GM12878 (cell line): Measurements from ENCODE around the gene APH1B. TPM values are rescaled to one million over a fixed set of nuclear protein-coding genes. Genes with fewer than 3 reads are reported as not detected.

Source experiments
- ATAC-seq: fragments of 200-7000 bp; cut with Tn5 transposase; 3 replicates; pipeline ENCODE4 v1.9.1; 2020; ENCODE audit warnings: mild to moderate bottlenecking, moderate library complexity
- BruUV-seq: library from RNA; stranded (reverse); fragments of 400-500 nt; replicated peaks from 2 replicates; lab custom pipeline; 2021; lab: Mats Ljungman, UMichigan
- CTCF ChIA-PET: fragments of 300-600 bp; sonication (Branson Sonifier 250); formaldehyde crosslinking; extraction: SDS; loops from one replicate; lab custom pipeline; 2021; ENCODE audit warnings: inconsistent platforms; lab: Yijun Ruan, JAX
- POLR2A ChIA-PET: fragments of 350-600 bp; formaldehyde crosslinking; extraction: SDS; loops from one replicate; lab custom pipeline; 2021; ENCODE audit warnings: inconsistent platforms; lab: Charles Lee
- RAD21 ChIA-PET: fragments of 300-600 bp; sonication (Branson Sonifier 250); formaldehyde crosslinking; loops from one replicate; lab custom pipeline; 2023; ENCODE audit warnings: antibody characterized with exemption; ENCODE audit not compliant: unreplicated experiment; lab: Charles Lee
- SMC1A ChIA-PET: fragments of 300-600 bp; sonication (Branson Sonifier 250); formaldehyde crosslinking; loops from one replicate; lab custom pipeline; 2023; ENCODE audit not compliant: unreplicated experiment, uncharacterized antibody; lab: Charles Lee
- DNase-seq: peaks from one replicate; pipeline ENCODE4 v3.0.0-alpha.2; 2011; ENCODE audit warnings: low read depth, low spot score
- FAIRE-seq: peaks from 3 replicates; lab custom pipeline; 2011; peaks lifted over from hg19 to GRCh38; lab: Jason Lieb, UNC
- H2AFZ ChIP-seq: 2 replicates; pipeline ENCODE4 v1.6.0; 2011; ENCODE audit warnings: low read depth, low read length, control low read depth; ENCODE audit not compliant: control insufficient read depth
- H3K27ac ChIP-seq: 2 replicates; pipeline ENCODE4 v1.5.1; 2011; ENCODE audit warnings: control low read depth; ENCODE audit not compliant: control insufficient read depth, insufficient read depth
- H3K27me3 ChIP-seq, 2 experiments: replicated peaks in 1 of 2; 2 replicates each; pipeline versions ENCODE4 v1.6.0 to v1.6.1; 2011; ENCODE audit warnings: low read length in 1 of 2; ENCODE audit not compliant: control insufficient read depth in 2 of 2, insufficient read depth in 2 of 2
- H3K36me3 ChIP-seq, 2 experiments: 2 replicates each; pipeline ENCODE4 v1.5.1; 2011; ENCODE audit warnings: low read length in 1 of 2; ENCODE audit not compliant: control insufficient read depth in 2 of 2, insufficient read depth in 2 of 2
- H3K4me1 ChIP-seq: 2 replicates; pipeline ENCODE4 v1.6.1; 2011; ENCODE audit warnings: mild to moderate bottlenecking, low read length, moderate library complexity, mixed read lengths; ENCODE audit not compliant: control insufficient read depth, insufficient read depth
- H3K4me2 ChIP-seq: 2 replicates; pipeline ENCODE4 v1.6.0; 2011; ENCODE audit warnings: control low read depth; ENCODE audit not compliant: control insufficient read depth, insufficient read depth
- H3K4me3 ChIP-seq: fragments of 200-600 bp; sonication (generic); 2 replicates; pipeline ENCODE4 v1.5.1; 2016
- H3K79me2 ChIP-seq: 2 replicates; pipeline ENCODE4 v1.6.0; 2011; ENCODE audit warnings: low read length; ENCODE audit not compliant: control insufficient read depth, insufficient read depth
- H3K9ac ChIP-seq: 2 replicates; pipeline ENCODE4 v1.8.0; 2011; ENCODE audit warnings: low read length, control low read depth, mixed read lengths; ENCODE audit not compliant: control insufficient read depth, insufficient read depth
- H3K9me3 ChIP-seq: replicated peaks from 3 replicates; pipeline ENCODE4 v1.5.1; 2011; ENCODE audit warnings: mild to moderate bottlenecking, low read length; ENCODE audit not compliant: control insufficient read depth, insufficient read depth
- H4K20me1 ChIP-seq: 2 replicates; pipeline ENCODE4 v1.6.0; 2011; ENCODE audit not compliant: control insufficient read depth, insufficient read depth
- CHD1 ChIP-seq: IDR thresholded peaks from 2 replicates; pipeline ENCODE4 v1.6.1; 2012; ENCODE audit warnings: low read depth, low read length, improper control_type of control experiment
- EED ChIP-seq: sonication (generic); IDR thresholded peaks from 2 replicates; pipeline ENCODE4 v1.6.1; 2016; ENCODE audit warnings: antibody characterized with exemption, low read depth
- EGR1 ChIP-seq, 2 experiments: IDR thresholded peaks; 1 replicate in 1 of 2; 2 replicates in 1 of 2; pipeline ENCODE4 v1.6.1; 2011 to 2012; ENCODE audit warnings: low read depth in 2 of 2, low read length in 2 of 2, borderline replicate concordance in 1 of 2, mild to moderate bottlenecking in 1 of 2, moderate library complexity in 1 of 2
- FOS ChIP-seq: IDR thresholded peaks from 3 replicates; pipeline ENCODE4 v1.6.1; 2011; ENCODE audit warnings: borderline replicate concordance; ENCODE audit not compliant: insufficient read length; ENCODE audit errors: extremely low read depth
- FOXM1 ChIP-seq: IDR thresholded peaks from 2 replicates; pipeline ENCODE4 v1.6.1; 2012; ENCODE audit warnings: low read depth, mild to moderate bottlenecking, inconsistent platforms, low read length, moderate library complexity
- HDAC6 ChIP-seq: fragments of 200-600 bp; sonication (generic); IDR thresholded peaks from one replicate; pipeline ENCODE4 v1.8.0; 2017; ENCODE audit warnings: antibody characterized with exemption; ENCODE audit not compliant: unreplicated experiment
- HDGF ChIP-seq: fragments of 450-650 bp; IDR thresholded peaks from 2 replicates; pipeline ENCODE4 v1.6.1; 2016; ENCODE audit warnings: antibody characterized with exemption
- HSF1 ChIP-seq: fragments of 150-350 bp; IDR thresholded peaks from 2 replicates; pipeline ENCODE4 v1.6.1; 2014; ENCODE audit warnings: mild to moderate bottlenecking, low read depth, low read length
- LARP7 ChIP-seq: fragments of 450-650 bp; IDR thresholded peaks from 2 replicates; pipeline ENCODE4 v1.6.1; 2017; ENCODE audit warnings: mild to moderate bottlenecking
- MYC ChIP-seq: IDR thresholded peaks from 2 replicates; pipeline ENCODE4 v1.6.1; 2011; ENCODE audit warnings: mild to moderate bottlenecking, low read length, moderate library complexity, inconsistent platforms; ENCODE audit not compliant: insufficient read depth, insufficient replicate concordance, insufficient read length, severe bottlenecking
- NFXL1 ChIP-seq: fragments of 450-650 bp; IDR thresholded peaks from 2 replicates; pipeline ENCODE4 v1.6.1; 2017; ENCODE audit warnings: antibody characterized with exemption, mild to moderate bottlenecking, borderline replicate concordance
- NR2F1 ChIP-seq: fragments of 450-650 bp; conservative IDR thresholded peaks from 2 replicates; pipeline ENCODE4 v1.6.1; 2017; ENCODE audit warnings: mild to moderate bottlenecking
- POLR2A ChIP-seq: IDR thresholded peaks from 2 replicates; pipeline ENCODE4 v1.6.1; 2011; ENCODE audit warnings: low read depth, mild to moderate bottlenecking, low read length
- RB1 ChIP-seq: fragments of 450-650 bp; formaldehyde crosslinking; IDR thresholded peaks from 2 replicates; pipeline ENCODE4 v1.6.1; 2017; ENCODE audit warnings: mild to moderate bottlenecking, borderline replicate concordance
- RFX5 ChIP-seq: IDR thresholded peaks from 2 replicates; pipeline ENCODE4 v1.6.1; 2011; ENCODE audit warnings: low read depth, low read length, improper control_type of control experiment
- ZBED1 ChIP-seq: IDR thresholded peaks from 2 replicates; pipeline ENCODE4 v1.6.1; 2016; ENCODE audit warnings: borderline replicate concordance
- ZZZ3 ChIP-seq: IDR thresholded peaks from 2 replicates; pipeline ENCODE4 v1.6.1; 2011; ENCODE audit warnings: low read depth; ENCODE audit not compliant: control insufficient read depth, insufficient read length
- WGBS: methylation state at CpG from one replicate; pipeline ENCODE4 v1.1.6; 2016; ENCODE audit warnings: low lambda C conversion rate; ENCODE audit not compliant: insufficient replicate concordance, insufficient coverage; ENCODE audit errors: missing lambda C conversion rate; 5-methylcytosine and 5-hydroxymethylcytosine counted together
- in situ Hi-C: fragments of 300-500 bp; cut with MboI; formaldehyde crosslinking; loops from 9 replicates; pipeline ENCODE4 v1.14.3; 2018; ENCODE audit warnings: mixed read lengths
- intact Hi-C: fragments of 100-400 bp; cut with micrococcal nuclease; formaldehyde crosslinking; loops from one replicate; pipeline ENCODE4 v1.14.2; 2022; ENCODE audit not compliant: unreplicated experiment
- polyA plus RNA-seq, 11 experiments: library from polyadenylated mRNA; depleted of rRNA in 4 of 11; unstranded in 6 of 11; stranded (reverse) in 5 of 11; fragments of >200 nt; fragmentation: Nextera tagmentation in 4 of 11; fragmentation: Illumina TruSeq in 1 of 11; extraction: Ambion mirVana in 4 of 11; extraction: Trizol in 1 of 11; gene quantifications; 1 replicate in 1 of 11; 2 replicates in 10 of 11; pipeline versions ENCODE4 v1.2.1 to v1.2.3, GENCODE V29; 2011 to 2016; ENCODE audit warnings: inconsistent platforms in 2 of 11, missing spikeins in 2 of 11, low read depth in 1 of 11
- total RNA-seq, 4 experiments: library from RNA; depleted of rRNA in 3 of 4; stranded (reverse); fragments of >200 nt in 3 of 4; fragmentation: Illumina TruSeq in 1 of 4; extraction: Trizol in 1 of 4; gene quantifications; 2 replicates each; pipeline versions ENCODE4 v1.2.1 to v1.2.3, GENCODE V29; 2013 to 2021

The APH1B gene
- total and polyA plus RNA-seq, 10 of the 15 experiments (the other 5 are each of a cell fraction or from before 2014, with no cell fraction given) = 5.0 to 20.8 (median 11.1) TPM

DNA sequence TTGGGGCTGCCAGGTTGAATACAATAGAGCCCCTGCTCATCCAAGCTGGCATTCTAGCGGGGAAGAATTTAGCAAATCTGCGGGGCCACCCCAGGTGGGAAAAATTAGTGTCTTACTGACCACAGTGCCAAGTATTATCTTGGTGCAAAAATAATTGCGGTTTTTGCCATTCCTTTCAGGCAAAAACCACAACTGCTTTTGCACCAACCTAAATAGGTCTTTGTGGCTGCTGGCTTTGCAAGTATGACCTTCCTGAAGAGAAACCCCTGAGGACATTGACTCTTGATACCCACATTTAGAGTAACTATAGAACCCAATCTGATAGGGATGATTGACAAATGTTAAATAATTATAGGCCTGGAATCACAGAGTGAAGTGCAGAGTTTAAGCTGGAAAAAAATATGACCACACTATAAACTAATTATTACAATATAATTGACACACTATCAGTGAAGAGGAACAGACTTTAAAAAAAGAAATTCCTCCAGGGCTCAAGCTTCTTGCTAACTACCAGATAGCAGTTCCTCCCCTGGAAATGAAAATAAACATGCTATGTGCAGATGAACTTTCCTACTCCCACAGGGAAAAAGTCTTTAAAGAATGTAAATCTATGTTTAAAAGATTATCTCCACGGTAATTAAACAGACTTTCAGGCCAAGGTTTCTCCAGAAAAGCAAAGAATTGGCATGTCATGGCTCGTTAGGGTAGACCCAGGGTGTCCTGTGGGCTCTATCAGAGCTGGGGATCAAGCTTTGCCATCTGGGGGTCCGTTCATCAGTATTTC, 69.9 kb downstream of the APH1B start:
- TF ChIP-seq HDGF = no peak
- no TSS peak for BruUV-seq
- Histone ChIP-seq H4K20me1 (no peaks in the 10 kb centered on the region), H3K9ac (no peak overlapping the region), H3K36me3 (no peaks in the 10 kb centered on the region), H3K9me3 (no peaks in the 10 kb centered on the region), H3K4me3 (no peak overlapping the region), H2AFZ (no peak overlapping the region), H3K4me2 (no peak overlapping the region), H3K27ac (no peak overlapping the region), H3K4me1 (no peaks in the 10 kb centered on the region), H3K79me2 (no peaks in the 10 kb centered on the region), H3K27me3 (no peaks in the 10 kb centered on the region; a peak in 1 of 4 replicates)
- ChIA-PET RAD21 (interaction anchor here (1.3 kb wide), 1 partner anchor 119 kb away, joined by 3 read pairs; no protein-coding TSS in a partner anchor), CTCF (interaction anchor here (1.1 kb wide), 1 partner anchor 17 kb away, joined by 3 read pairs; no protein-coding TSS in a partner anchor), SMC1A (interaction anchor here (0.6 to 2.6 kb wide), 2 partner anchors 15 to 545 kb away, joined by 3 to 9 read pairs; no protein-coding TSS in a partner anchor), POLR2A (no interaction called here)
- WGBS = 36% methylated on average over 6 of the region's 6 CpGs
- ATAC-seq = no peak
- intact Hi-C loops = no loop called here
- no peak for FAIRE-seq
- in situ Hi-C loops = no loop called here
- no peak for DNase-seq

DNA sequence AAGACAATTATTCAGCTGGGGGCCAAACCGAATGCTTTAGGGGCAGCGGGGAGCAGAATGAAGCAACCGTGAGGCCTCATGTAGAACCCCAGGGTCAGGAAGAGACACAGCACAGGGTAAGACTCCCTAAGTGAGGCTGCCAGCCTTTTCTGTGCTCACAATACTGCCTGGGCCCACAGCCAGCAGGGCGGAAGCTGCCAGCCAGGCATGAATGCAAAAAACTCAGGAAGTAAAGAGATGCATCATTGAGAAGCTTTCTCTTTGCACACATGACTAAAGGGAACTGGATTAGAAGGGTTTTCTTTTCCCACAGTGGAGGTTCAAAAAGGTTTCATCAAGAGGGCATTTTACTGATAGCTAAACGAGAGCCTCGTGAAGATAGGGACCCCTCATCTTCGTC, 71.0 kb downstream of the APH1B start:
- H4K20me1 ChIP-seq = no peaks in the 10 kb centered on the region
- H3K27ac ChIP-seq = no peak overlapping the region
- no peaks in the 10 kb centered on the region for H3K36me3 ChIP-seq
- in situ Hi-C loops (no loop called here), intact Hi-C loops (no loop called here)
- H3K79me2 ChIP-seq = no peaks in the 10 kb centered on the region
- no peak overlapping the region for H3K9ac ChIP-seq
- BruUV-seq = no TSS peak
- no peak for DNase-seq
- no peaks in the 10 kb centered on the region for H3K4me1 ChIP-seq
- 44% methylated on average over 7 of the region's 7 CpGs for WGBS
- ChIA-PET CTCF (interaction anchor here (1.2 to 1.8 kb wide), 2 partner anchors 14 to 18 kb away, joined by 3 to 5 read pairs; no protein-coding TSS in a partner anchor), SMC1A (interaction anchor here (2.6 kb wide), 1 partner anchor 14 kb away, joined by 9 read pairs; no protein-coding TSS in a partner anchor), RAD21 (interaction anchor here (1.4 to 1.5 kb wide), 2 partner anchors 8 to 59 kb away, joined by 3 to 4 read pairs; no protein-coding TSS in a partner anchor), POLR2A (interaction anchor here (1.1 kb wide), 1 partner anchor 18 kb away, joined by 3 read pairs; no protein-coding TSS in a partner anchor)
- H3K4me3 ChIP-seq = no peak overlapping the region
- no peak for FAIRE-seq
- H3K9me3 ChIP-seq = no peaks in the 10 kb centered on the region
- ATAC-seq = no peak
- H2AFZ ChIP-seq = no peak overlapping the region
- H3K27me3 ChIP-seq = no peaks in the 10 kb centered on the region; a peak in 1 of 4 replicates
- no peak overlapping the region for H3K4me2 ChIP-seq
- TF ChIP-seq ZBED1 = no peak
- TF ChIP-seq FOS = no peak
- TF ChIP-seq EED = no peak
- TF ChIP-seq MYC = no peak
- no peak for TF ChIP-seq HDAC6
- TF ChIP-seq CHD1 = no peak
- no peak for TF ChIP-seq RB1
- TF ChIP-seq ZZZ3 = no peak
- no peak for TF ChIP-seq NR2F1
- TF ChIP-seq RFX5 = no peak
- no peak for TF ChIP-seq EGR1 (IDR thresholded peaks at IDR 0.05; ENCODE audit: borderline replicate concordance in 1 of 2, low read depth in 2 of 2, low read length in 2 of 2)
- no peak for TF ChIP-seq FOXM1
- no peak for TF ChIP-seq NFXL1
- no peak for TF ChIP-seq HSF1
- no peak for TF ChIP-seq LARP7
- no peak for TF ChIP-seq POLR2A
